HG03159 (cell line): ENCODE data around the gene CRLF1.
A peak's percentile ranks its signal among the peaks of the same experiment; 100 is the strongest.
"Not testable (repeated sequence)": the region's sequence is repeated elsewhere in the genome, so short reads cannot be mapped to it uniquely, and the experiment has no call there.

Experiments used
- ATAC-seq: cut with Tn5 transposase; IDR thresholded peaks from one replicate; pipeline ENCODE4 v1.9.1; 2021; ENCODE audit warnings: mild to moderate bottlenecking, moderate library complexity; ENCODE audit not compliant: unreplicated experiment

CRLF1 gene

DNA sequence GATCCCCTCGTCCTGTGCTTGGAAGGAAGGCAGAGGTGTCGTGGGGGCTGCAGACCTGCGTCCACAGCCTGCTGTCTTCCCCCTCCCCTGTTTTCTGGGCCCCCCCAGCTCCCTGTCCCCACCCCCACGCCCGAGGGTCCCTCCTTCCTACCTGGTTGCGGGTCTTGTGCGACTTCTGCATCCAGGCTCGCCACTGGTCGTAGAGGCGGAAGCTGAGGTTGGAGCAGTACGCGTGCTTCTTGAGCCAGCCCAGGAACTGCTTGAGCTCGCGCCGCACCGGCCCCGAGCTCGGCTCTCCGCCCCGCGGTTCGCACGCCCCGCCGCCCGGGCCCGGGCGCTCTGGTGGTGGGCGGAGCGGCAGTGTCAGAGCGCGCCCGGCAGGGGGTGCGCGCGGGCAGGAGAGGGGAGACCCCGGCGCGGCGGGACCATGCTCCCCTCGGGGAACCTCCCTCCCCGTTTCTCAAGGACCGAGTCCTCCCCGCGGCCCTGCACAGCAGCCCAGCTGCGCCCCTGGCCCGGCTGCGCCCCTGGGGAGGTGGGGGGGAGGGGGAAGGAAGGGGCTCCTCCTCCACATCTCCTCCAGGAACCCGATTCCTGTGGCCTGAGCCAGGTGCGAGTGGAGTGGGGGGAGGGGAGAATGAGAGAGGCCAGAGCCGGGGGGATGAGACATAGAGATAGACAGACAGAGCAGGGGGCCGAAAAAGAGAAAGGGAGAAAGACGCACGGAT is 12.3 kb downstream of the CRLF1 start:
- ATAC-seq, result no peak

DNA sequence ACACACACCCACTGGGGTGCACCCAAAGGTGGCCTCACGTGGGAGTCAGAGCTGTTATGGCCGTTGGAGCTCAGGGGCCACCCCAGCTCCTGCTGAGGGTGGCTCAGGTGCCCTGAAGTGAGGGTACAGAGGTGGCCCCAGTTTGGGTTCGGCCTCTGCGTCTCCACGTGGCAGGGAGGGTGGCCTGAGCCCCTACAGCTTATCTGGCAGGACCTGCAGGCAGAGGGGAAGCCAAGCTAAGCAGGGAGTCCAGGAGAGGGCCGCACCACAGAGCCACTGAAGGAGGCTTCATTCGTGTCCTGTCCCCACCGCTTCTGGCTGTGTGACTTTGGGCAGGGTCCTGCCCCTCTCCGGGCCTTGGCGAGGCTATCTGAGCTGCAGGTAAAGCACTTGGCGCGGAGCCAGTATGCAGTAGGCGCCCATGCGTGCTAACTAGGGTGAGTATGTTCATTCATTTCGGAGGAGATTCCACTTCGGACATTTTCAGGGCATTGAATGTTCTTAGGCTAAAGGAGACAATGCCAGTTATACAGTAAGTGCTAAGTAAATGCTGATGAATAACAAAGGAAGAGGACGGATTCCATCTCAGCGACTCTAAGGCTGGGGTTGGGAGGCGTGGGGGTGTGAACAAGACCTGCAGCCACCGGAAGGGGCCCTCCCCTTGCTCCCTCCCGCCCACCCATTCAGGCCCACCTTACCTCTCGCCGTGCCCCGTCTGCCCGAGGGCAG is 13.1 kb downstream of the CRLF1 start:
- ATAC-seq, result no peak

DNA sequence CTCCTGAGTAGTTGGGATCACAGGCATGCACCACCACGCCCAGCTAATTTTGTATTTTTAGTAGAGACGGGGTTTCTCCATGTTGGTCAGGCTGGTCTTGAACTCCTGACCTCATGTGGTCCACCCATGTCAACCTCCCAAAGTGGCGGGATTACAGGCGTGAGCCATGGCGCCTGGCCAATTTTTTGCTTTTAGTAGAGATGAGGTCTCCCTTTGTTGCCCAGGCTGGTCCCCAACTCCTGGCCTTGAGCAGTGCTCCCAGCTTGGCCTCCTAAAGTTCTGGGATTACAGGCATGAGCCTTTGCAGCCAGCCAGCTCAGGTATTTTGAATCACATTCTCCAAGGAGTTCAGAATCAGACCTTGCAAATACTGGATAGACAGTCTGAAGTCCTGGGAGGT is 13.9 kb downstream of the CRLF1 start:
- ATAC-seq, result not testable (repeated sequence)

DNA sequence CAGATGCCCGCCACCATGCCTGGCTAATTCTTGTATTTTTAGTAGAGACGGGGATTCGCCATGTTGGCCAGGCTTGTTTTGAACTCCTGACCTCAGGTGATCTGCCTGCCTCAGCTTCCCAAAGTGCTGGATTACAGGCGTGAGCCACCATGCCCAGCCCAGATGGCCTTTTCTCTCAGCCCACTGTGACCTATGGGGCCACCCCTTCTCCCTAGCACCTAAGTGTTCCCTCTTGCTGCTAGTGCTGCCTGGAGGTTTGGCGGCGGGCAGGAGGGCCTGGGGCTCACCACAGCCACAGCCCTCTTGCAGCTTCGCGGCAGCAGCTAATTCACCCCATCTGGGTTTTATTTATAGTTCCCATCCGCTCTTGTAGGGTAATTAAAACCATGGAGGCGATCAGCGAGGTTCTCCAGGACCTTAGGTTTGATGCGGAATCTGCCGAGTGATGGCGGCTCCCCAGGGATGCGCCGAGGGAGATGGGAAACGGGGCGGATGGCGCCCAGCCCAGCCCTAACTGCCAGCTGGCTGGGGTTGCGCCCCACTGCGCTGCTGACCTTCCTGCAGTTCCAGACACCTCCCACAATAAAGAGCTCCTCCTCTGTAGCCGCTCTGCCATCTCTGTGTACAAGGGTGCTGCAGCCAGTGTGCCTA is 14.7 kb downstream of the CRLF1 start:
- ATAC-seq, result no peak

DNA sequence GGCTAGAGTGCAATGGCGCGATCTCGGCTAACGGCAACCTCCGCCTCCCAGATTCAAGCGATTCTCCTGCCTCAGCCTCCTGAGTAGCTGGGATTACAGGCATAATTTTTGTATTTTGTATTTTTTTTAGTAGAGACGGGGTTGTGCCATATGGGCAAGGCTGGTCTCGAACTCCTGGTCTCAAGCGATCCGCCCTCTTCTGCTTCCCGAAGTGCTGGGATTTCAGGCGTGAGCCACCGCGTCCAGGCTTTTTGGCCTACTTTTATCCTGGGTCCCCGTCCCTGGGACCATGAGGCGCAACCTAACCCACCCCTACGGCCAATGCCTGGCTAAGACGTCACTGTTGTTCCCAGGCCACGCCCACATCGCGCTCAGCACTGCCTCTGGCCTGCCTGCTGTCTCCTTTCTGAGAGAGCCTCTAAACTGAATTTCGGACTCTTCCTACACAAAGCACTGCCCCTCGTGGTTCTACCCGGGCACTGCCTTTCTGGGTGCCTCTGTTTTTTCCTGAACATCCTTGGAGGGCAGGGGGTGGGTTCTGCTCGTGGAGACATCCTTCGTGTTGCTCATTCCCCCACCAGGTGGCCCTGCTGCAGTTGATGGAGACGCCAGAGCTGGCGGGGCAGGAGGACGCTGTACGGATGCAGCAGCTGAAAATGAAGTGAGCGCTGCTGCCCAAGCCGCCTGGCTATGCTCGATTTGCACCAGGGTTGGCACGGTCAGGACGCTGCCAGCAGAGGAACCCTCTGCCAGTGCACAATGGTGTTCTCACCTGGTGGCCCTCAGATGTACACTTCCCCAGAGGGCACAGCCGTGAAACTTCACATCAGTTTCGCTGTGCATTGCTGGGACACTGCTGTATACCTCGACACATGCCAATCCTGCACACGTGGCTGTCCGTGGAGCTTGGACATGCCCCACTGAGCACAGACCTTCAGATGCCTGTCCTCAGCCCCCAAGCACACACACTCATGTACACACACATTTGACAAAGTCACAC is 16.0 kb downstream of the CRLF1 start:
- no peak for ATAC-seq

DNA sequence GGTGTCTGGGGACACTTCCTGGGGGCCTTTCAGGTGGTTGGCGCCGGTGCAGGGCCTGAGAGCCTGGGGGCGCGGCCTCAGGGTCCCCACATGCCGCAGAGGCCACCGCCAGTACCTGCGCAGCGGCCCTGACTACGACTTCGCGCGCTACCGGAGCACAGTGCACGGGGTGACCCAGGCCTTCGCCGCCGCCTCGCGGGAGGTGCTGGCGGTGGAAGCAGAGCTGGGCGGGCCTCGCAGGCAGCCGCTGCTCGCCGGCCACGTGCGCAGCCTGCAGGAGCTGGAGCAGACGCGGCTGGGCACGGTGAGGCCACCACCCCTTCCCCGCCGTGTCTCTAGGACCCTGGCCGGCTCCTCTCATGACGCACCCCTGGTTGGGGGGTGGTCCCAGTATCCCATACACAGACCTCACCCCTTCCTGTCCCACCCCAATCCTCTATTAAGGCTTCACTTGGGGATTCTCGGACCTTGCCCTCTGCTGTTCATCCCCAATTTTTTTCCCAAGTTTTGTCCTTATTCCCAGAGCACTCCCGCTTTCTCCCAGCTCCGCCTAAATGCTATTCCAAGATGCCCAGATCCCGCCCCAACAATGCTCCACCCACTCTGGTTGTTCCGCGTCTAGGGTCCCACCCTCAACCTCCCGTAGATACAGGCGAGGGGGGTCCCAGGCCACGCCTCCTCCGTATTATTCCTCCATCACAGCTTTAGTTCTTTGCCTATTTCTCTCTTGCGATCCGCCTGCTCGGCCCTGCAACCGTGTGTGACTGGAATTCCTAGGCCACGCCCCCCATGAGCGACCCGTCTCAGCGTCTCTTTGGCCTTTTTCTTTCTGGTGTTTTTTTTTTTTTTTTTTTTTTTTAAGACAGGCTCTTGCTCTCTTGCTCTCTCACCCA is 17.0 kb downstream of the CRLF1 start:
- ATAC-seq, result peak; percentile 29

DNA sequence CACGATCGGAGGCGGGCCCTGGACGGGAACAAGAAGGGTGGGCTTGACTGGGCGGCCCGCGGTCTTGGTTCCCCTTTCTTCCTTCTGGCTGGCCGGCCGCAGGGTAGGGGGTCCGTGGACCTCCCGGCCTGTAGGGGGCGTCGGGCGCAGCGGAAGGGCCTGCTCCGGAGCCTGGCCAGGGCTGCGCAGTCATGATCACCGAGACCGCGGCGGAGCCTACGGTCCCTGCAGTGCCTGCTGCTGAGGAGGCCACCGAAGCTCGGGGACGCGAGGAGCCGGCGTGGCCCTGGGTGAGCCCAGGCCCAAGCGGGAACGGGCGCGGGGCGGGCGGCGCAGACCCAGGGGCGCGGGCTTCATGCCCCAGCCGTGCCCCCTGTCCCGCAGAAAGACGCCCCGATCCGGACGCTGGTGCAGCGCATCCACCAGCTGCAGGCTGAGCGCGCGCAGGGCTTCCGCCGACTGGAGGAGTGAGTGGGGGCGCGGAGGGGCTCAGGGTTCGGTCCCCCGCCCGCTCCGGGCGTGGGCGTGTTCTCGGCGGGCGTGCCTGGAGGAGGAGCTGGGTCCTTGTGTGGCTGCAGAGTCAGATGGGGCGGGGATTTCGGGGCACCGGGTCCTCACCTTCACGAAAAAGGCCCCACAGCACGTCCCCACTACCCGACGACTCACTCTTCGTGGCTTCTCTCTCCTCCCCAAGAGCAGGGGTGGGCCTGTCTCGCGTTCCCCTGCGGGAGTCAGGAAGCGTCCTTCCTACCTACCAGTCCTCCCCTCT is 17.8 kb downstream of the CRLF1 start, which contains the start of gene REX1BD:
TSS of gene REX1BD (plus strand) at position 188 of the 769 bp plus-strand sequence. CDS start at position 192, 4 bp downstream.
- ATAC-seq, result peak; percentile 70

DNA sequence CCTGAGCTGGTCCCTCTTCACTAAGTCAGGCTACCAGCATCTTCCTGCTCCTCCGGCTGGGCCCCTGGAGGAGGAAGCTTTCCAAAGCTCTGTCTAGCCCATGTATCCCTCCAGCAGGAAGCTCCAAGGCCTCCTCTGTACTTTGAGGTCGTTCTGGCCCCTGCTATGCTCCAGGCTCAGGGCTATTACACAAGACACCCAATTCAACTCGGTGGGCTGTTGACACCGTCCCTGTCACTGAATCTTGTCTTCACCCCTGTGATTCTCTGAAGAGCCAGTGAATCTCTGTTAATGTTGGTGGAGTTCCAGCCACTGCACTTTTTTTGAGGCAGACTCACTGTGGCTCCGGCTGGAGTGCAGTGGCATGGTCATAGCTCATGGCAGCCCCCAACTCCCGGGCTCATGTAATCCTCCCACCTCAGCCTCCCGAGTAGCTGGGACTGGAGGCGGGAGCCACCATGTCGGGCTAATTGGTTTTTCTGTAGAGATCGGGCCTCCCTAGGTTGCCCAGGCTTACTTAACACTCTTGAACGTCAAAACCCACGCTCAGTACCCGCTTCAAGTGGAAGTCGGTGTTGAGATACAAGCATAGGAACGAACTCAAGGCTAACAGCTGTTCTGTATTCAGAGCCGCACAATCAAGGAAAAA is 18.5 kb downstream of the CRLF1 start:
- peak; percentile 7 for ATAC-seq

DNA sequence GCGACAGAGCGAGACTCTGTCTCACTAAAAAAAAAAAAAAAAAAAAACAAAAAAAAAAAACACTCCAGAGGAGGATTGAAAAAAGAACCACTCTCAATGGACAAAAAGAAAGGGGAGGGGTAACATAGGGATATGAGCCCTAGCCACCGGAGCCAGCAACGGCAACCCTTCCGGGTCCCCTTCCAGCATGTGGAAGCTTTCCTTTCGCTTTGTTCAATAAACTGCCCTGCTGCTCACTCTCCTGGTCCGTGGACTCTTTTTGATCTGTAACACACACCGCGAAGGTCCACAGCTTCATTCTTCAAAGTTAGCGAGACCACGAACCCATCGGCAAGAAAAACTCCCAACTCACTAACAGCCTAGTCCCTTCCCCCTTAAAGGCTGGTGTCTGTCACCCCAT is 19.0 kb downstream of the CRLF1 start:
- ATAC-seq, result no peak

DNA sequence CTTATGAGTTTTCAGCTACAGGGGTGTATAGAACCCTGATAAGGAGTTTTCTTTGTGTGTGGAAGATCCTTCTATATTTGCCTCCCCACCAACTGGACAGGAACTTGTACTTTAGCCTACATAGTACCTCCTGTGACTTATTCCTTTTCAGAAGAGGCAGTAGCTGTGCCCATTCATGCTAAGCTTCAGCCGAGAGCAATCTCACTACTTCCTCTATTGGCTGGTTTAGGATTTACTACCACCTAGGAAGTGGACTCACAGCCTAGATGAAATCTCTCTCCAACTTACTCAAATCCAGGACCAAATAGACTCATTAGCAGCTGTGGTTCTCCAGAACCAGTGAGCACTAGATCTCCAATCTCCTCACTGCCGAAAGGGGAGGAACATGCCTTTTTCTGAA is 20.3 kb downstream of the CRLF1 start:
- ATAC-seq, result no peak

DNA sequence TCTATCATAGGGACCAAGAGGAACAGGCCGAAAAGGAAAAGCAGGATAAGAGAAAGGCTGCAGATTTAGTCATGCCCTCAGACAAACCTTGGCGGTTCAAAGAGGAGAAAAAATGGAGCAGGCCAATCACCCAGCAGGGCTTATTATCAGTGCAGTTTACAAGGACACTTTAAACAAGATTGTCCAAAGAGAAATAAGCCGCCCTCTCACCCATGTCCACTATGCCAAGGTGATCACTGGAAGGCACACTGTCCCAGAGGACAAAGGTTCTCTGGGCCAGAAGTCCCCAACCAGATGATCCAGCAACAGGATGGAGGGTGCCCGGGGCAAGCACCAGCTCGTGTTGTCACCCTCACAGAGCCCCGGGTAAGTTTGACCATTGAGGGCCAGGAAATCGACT is 26.3 kb downstream of the CRLF1 start:
- ATAC-seq, result no peak

DNA sequence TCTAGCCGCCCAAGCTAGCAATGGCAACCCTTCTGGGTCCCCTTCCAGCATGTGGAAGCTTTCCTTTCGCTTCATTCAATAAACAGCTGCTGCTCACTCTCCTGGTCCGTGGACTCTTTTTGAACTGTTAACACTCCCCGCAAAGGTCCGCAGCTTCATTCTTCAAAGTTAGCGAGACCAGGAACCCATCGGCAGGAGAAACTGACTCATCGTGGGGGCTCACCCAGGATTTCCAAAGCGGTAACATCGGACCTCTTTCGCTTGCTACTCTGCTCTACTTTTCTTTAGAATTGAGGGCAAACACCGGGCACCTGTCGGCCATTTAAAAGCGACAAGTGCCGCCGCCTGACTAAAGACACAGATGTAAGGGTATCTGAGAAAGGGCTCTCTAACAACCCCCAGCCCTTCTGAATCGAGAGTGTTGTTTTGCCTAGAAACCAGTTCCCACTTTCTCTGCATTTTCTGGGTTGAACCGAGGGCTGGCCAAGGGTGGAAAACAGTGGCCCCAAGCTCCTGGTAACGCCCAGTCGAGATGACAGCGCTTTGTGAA is 29.2 kb downstream of the CRLF1 start:
- ATAC-seq, result no peak

DNA sequence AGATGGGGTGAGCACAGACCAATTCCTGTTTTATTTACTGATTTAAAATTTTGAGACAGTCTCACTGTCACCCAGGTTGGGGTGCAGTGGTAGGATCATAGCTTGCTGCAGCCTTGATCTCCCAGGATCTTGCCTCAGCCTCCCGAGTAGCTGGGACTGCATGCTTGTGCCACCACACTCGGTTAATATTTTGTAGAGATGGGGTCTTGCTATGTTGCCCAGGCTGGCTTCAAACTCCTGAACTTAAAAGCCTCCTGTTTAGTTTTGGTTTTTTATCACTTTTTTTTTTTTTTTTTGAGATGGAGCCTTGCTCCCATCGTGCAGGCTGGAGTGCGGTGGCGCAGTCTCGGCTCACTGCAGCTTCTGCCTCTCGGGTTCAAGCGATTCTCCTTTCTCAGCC is 30.2 kb downstream of the CRLF1 start:
- ATAC-seq, result no peak

DNA sequence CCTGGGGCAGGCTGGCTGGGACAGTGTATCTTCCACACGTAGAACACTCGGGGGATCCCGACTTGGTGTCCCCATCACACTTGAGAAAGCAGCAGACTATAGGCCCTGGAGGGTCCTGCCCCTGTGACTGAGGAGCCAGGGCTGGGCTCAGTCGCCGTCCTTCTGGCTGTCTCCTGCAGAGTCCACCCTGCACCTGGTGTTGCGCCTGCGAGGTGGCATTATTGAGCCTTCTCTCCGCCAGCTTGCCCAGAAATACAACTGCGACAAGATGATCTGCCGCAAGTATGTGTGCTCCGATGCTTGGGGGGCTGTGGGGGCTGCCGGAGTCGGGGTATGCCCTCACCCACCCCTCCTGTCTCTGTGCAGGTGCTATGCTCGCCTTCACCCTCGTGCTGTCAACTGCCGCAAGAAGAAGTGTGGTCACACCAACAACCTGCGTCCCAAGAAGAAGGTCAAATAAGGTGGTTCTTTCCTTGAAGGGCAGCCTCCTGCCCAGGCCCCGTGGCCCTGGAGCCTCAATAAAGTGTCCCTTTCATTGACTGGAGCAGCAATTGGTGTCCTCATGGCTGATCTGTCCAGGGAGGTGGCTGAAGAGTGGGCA is 31.8 kb downstream of the CRLF1 start:
- ATAC-seq, result no peak

DNA sequence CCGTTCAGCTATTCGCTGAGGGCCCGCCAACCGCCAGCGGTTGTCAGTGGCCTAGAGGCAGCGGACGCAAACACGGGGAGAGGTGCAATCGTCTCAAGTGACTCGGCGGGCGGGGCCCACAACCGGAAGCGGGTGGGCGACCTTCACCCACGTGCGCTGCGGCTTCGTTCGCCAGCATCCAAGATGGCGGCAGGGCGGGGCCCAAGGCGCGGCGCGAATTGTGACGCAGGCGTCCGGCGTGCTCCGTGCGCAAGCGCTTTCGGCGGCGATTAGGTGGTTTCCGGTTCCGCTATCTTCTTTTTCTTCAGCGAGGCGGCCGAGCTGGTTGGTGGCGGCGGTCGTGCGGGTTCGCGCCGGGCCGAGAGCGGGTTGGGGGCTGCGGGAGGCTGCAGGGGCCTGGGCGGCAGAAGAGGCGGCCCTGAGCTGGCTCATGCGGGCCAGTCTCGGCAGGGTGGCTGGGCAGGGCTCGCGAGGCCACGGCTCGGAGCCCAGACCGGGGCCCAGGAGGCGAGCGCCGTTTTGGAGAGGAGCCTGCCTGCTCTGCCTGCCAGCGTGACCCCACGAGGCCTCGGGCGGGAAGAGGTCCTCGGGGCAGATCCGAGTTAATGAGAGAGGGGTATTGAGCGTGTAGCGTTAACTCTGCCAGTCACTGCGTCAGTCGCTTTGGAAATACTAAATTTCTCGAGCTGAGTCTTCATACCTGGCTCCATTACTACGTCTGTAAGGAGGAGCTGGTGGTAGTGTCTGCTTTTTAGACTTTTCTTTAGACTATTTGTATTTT is 34.8 kb downstream of the CRLF1 start, which contains the start of gene UBA52:
TSS of gene UBA52 (plus strand) at position 294 of the 781 bp plus-strand sequence. CDS start 1,444 bp downstream, outside the sequence.
- ATAC-seq, result peak; percentile 89

DNA sequence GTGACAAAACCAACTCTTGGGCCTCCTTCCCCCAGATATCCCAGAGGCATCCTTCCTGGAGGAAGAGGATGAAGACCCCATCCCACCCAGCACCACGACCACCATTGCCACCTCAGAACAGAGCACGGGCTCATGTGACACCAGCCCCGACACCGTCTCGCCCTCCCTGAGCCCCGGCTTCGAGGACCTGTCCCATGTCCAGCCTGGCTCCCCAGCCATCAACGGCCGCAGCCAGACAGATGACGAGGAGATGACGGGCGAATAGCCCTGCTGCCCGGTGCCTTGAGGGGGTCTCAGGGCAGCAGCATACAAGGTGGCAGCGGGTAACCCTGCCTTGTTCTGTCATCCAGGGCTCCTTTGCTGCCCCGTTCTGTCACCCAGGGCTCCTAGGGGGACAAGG is 38.2 kb downstream of the CRLF1 start:
- ATAC-seq, result no peak

DNA sequence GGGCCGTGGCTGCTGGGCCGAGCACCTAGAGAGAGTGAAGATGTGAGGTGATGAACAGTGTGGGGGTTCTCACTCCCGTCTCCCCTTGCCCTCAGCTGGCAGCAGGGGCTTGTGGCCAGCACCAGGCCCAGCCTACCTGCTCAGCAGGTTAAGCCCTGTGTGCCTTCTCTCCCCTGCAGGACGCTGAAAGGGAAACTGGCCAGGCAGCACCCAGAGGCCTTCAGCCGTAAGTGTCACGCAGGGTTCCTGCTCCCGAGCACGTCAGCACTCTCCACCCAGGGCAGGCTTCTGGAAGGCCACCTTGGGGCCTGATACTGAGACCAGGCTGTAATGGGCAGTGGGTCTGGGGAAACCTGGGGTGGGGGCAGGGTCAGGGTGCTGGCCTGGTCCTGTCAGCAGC is 39.6 kb downstream of the CRLF1 start:
- no peak for ATAC-seq
